A549 (cell line): ENCODE results near the gene SMARCAL1. TPM values are rescaled to one million over a fixed set of nuclear protein-coding genes. Genes with fewer than 3 reads are reported as not detected.
A peak's percentile ranks its signal among the peaks of the same experiment; 100 is the strongest.

Source experiments
- ATAC-seq, 2 experiments: fragments of 200-7000 bp in 1 of 2; fragments of >200 bp in 1 of 2; cut with Nextera tagmentation in 1 of 2; cut with Tn5 transposase in 1 of 2; 3 replicates each; pipeline versions ENCODE4 v1.8.0 to v1.9.1; 2018 to 2020; ENCODE audit warnings: mild to moderate bottlenecking in 1 of 2, moderate library complexity in 1 of 2
- CTCF ChIA-PET: fragments of 300-600 bp; sonication (Branson Sonifier 250); formaldehyde crosslinking; extraction: SDS; loops from one replicate; lab custom pipeline; 2021; ENCODE audit warnings: antibody characterized with exemption, inconsistent platforms; lab: Yijun Ruan, JAX
- POLR2A ChIA-PET: fragments of 350-600 bp; formaldehyde crosslinking; extraction: SDS; loops from one replicate; lab custom pipeline; 2021; ENCODE audit warnings: antibody characterized with exemption, inconsistent platforms; lab: Yijun Ruan, JAX
- DNase-seq, 2 experiments: peaks; one replicate each; pipeline versions ENCODE4 v3.0.0 to v3.0.0-alpha.2; 2011 to 2016; ENCODE audit warnings: low read depth in 1 of 2, low spot score in 1 of 2
- FAIRE-seq: peaks from 2 replicates; lab custom pipeline; 2011; peaks lifted over from hg19 to GRCh38; lab: Jason Lieb, UNC
- H3K27ac ChIP-seq, 2 experiments: fragments of >200 bp; sonication (Bioruptor Twin); formaldehyde crosslinking; 3 replicates each; pipeline ENCODE4 v1.5.1; 2016 to 2017
- H3K4me1 ChIP-seq: fragments of >200 bp; sonication (Bioruptor Twin); formaldehyde crosslinking; 3 replicates; pipeline ENCODE4 v1.6.1; 2016
- H3K4me2 ChIP-seq: fragments of >200 bp; sonication (Bioruptor Twin); formaldehyde crosslinking; 3 replicates; pipeline ENCODE4 v1.6.1; 2016
- H3K4me3 ChIP-seq: fragments of >200 bp; sonication (Bioruptor Twin); formaldehyde crosslinking; 3 replicates; pipeline ENCODE4 v1.5.1; 2016
- H3K9me3 ChIP-seq: fragments of >200 bp; sonication (Bioruptor Twin); formaldehyde crosslinking; 3 replicates; pipeline ENCODE4 v1.6.1; 2016
- BCL3 ChIP-seq: fragments of >200 bp; sonication (Bioruptor Twin); formaldehyde crosslinking; IDR thresholded peaks from 3 replicates; pipeline ENCODE4 v1.6.1; 2016
- CBX2 ChIP-seq: fragments of 200-600 bp; sonication (generic); IDR thresholded peaks from 2 replicates; pipeline ENCODE4 v1.6.1; 2016; ENCODE audit warnings: low read depth, mild to moderate bottlenecking, borderline replicate concordance
- CHD4 ChIP-seq: fragments of 200-600 bp; sonication (generic); IDR thresholded peaks from 2 replicates; pipeline ENCODE4 v1.6.1; 2016; ENCODE audit warnings: antibody characterized with exemption, mild to moderate bottlenecking, borderline replicate concordance
- CTCF ChIP-seq: fragments of >200 bp; sonication (Bioruptor Twin); formaldehyde crosslinking; IDR thresholded peaks from 3 replicates; pipeline ENCODE4 v1.5.1; 2016
- E2F6 ChIP-seq: IDR thresholded peaks from 2 replicates; pipeline ENCODE4 v1.6.1; 2012; ENCODE audit warnings: low read depth, borderline replicate concordance
- EHF ChIP-seq: fragments of 250-450 bp; sonication (Bioruptor Pico); IDR thresholded peaks from 2 replicates; pipeline ENCODE4 v1.5.0; 2020; ENCODE audit warnings: mild to moderate bottlenecking
- ESRRA ChIP-seq: fragments of 150-350 bp; IDR thresholded peaks from 2 replicates; pipeline ENCODE4 v1.6.1; 2014; ENCODE audit warnings: mild to moderate bottlenecking, low read length, borderline replicate concordance
- HOXB5 ChIP-seq: fragments of 250-450 bp; sonication (Bioruptor Pico); IDR thresholded peaks from 2 replicates; pipeline ENCODE4 v1.5.0; 2020; ENCODE audit warnings: mild to moderate bottlenecking, moderate library complexity
- JUNB ChIP-seq: fragments of >200 bp; sonication (Bioruptor Twin); formaldehyde crosslinking; IDR thresholded peaks from 2 replicates; pipeline ENCODE4 v1.6.1; 2016
- MAZ ChIP-seq: fragments of 150-350 bp; IDR thresholded peaks from 2 replicates; pipeline ENCODE4 v1.6.1; 2014; ENCODE audit warnings: antibody characterized with exemption, low read depth, low read length, borderline replicate concordance
- MYC ChIP-seq: IDR thresholded peaks from 2 replicates; pipeline ENCODE4 v1.6.1; 2012; ENCODE audit warnings: mild to moderate bottlenecking, inconsistent platforms, low read length, improper control_type of control experiment, borderline replicate concordance
- RARB ChIP-seq: fragments of 250-450 bp; sonication (Bioruptor Pico); IDR thresholded peaks from 2 replicates; pipeline ENCODE4 v1.8.0; 2021; ENCODE audit warnings: mild to moderate bottlenecking, moderate library complexity
- RFX5 ChIP-seq: fragments of 450-650 bp; IDR thresholded peaks from 2 replicates; pipeline ENCODE4 v1.7.1; 2014; ENCODE audit warnings: antibody characterized with exemption, mild to moderate bottlenecking, moderate library complexity
- RNF2 ChIP-seq: fragments of 200-600 bp; sonication (generic); IDR thresholded peaks from 2 replicates; pipeline ENCODE4 v1.6.1; 2016; ENCODE audit warnings: low read depth, mild to moderate bottlenecking, antibody characterized with exemption, moderate library complexity, borderline replicate concordance
- ZFP36 ChIP-seq: fragments of 450-650 bp; IDR thresholded peaks from 2 replicates; pipeline ENCODE4 v1.6.1; 2014; ENCODE audit warnings: borderline replicate concordance; ENCODE audit not compliant: partially characterized antibody
- ZNF302 ChIP-seq: fragments of 250-450 bp; sonication (Bioruptor Pico); IDR thresholded peaks from 2 replicates; pipeline ENCODE4 v1.9.0; 2021; ENCODE audit warnings: inconsistent platforms, mild to moderate bottlenecking, moderate library complexity
- WGBS: methylation state at CpG from one replicate; pipeline ENCODE4 v1.1.6; 2017; ENCODE audit errors: missing lambda C conversion rate; 5-methylcytosine and 5-hydroxymethylcytosine counted together
- polyA plus RNA-seq, 4 experiments: library from polyadenylated mRNA; depleted of rRNA in 3 of 4; stranded (reverse); fragments of >200 nt; fragmentation: RNase III in 1 of 4; extraction: RNeasy Plus Mini Kit Qiagen cat#74134 plus additional on column Dnase treatment in 1 of 4; gene quantifications; 2 replicates in 3 of 4; 3 replicates in 1 of 4; pipeline ENCODE4 v1.2.3, GENCODE V29; 2011 to 2017
- TF ChIP-seq, protein P1 (sequence below): IDR thresholded peaks from 2 replicates; pipeline ENCODE4 v1.6.1; 2012
- TF ChIP-seq, protein P2 (sequence below): IDR thresholded peaks from 2 replicates; pipeline ENCODE4 v1.6.1; 2012

SMARCAL1 gene
- polyA plus RNA-seq, 2 of the 4 experiments (the other 2 are of a cell fraction): 18.4 to 28.7 TPM

DNA sequence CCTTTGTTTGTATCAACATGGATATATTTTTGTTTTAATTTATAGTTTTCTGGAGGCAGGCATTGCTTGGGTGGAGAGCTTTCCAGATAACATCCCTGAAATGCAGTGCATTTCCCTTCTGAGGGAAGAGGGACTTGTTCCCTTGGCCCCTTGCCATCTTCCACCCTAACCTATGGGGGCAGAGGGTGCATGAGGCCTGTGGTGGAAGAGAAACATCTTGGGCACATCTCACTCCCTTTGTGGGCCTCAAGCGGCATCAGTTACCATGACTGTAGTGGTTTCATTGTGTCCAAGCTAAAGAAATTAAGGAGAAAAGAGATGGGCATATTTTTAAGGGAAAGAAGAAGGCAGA is 81.0 kb downstream of the SMARCAL1 start:
- TF ChIP-seq MYC (no peak), CHD4 (no peak), RNF2 (no peak), E2F6 (no peak), ZNF302 (no peak), MAZ (no peak), RARB (CRISPR knock-in tag) (no peak), RFX5 (no peak)
- TF ChIP-seq, protein P1, sequence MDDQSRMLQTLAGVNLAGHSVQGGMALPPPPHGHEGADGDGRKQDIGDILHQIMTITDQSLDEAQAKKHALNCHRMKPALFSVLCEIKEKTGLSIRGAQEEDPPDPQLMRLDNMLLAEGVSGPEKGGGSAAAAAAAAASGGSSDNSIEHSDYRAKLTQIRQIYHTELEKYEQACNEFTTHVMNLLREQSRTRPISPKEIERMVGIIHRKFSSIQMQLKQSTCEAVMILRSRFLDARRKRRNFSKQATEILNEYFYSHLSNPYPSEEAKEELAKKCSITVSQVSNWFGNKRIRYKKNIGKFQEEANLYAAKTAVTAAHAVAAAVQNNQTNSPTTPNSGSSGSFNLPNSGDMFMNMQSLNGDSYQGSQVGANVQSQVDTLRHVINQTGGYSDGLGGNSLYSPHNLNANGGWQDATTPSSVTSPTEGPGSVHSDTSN: no peak
- TF ChIP-seq, protein P2, sequence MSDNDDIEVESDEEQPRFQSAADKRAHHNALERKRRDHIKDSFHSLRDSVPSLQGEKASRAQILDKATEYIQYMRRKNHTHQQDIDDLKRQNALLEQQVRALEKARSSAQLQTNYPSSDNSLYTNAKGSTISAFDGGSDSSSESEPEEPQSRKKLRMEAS: no peak
- ChIA-PET POLR2A (no interaction called here), CTCF (no interaction called here)
- Histone ChIP-seq H3K4me1 (peaks cover 18% of the 10 kb centered on the region; the same call in 1 of the 3 replicates), H3K27ac (peak overlapping the region in 1 of 2 experiments; percentile 48; a peak in 2 of 6 replicates), H3K9me3 (no peaks in the 10 kb centered on the region), H3K4me3 (no peak overlapping the region), H3K4me2 (no peak overlapping the region)
- 100% methylated on average over 1 of the region's 1 CpG for WGBS
- FAIRE-seq (no peak), DNase-seq (no peak), ATAC-seq (no peak)

DNA sequence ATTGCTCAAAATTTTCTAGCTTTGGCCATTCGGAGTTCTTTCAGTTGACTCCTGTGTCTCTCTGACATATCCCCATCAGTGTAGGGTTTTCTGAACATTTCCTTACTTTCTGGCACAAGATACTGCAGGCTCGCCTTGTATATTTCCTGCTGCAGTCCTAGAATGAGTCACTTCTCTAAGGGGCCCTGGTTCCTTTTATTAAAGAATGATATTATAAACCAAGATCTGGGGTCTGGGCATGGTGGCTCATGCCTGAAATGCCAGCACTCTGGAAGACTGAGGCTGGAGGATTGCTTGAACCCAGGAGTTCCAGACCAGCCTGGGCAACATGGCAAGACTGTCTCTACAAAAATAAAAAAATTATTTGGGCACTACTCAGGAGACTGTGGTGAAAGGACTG is 83.4 kb downstream of the SMARCAL1 start:
- TF ChIP-seq ZFP36 (no peak), JUNB (no peak), BCL3 (no peak), HOXB5 (CRISPR knock-in tag) (no peak), EHF (CRISPR knock-in tag) (no peak), RFX5 (no peak), CBX2 (no peak), ESRRA (no peak), CTCF (no peak)
- TF ChIP-seq, protein P1: no peak
- TF ChIP-seq, protein P2: no peak
- TF ChIP-seq, all 56 proteins: peak for 0

More for the DNA sequence above, 83.4 kb downstream of the SMARCAL1 start:
- WGBS: 84% methylated on average over 2 of the region's 2 CpGs
- POLR2A ChIA-PET: no interaction called here
- CTCF ChIA-PET: no interaction called here
- no peaks in the 10 kb centered on the region for H3K9me3 ChIP-seq
- ATAC-seq (no peak), FAIRE-seq (no peak), DNase-seq (no peak)
- H3K27ac ChIP-seq: no peak overlapping the region
- no peak overlapping the region for H3K4me3 ChIP-seq
- H3K4me1 ChIP-seq: peaks cover 18% of the 10 kb centered on the region; the same call in 2 of the 3 replicates
- H3K4me2 ChIP-seq: no peak overlapping the region
